ENCODE measurements around the gene MMP20.

MMP20 gene

GRCh38 chr11:102592634-102593581, 32.2 kb downstream of the MMP20 start:
- in situ Hi-C loops (cut with MboI; ENCODE audit: low sequenced_read_pairs) = no loop called here

GRCh38 chr11:102592131-102592530, 33.0 kb downstream of the MMP20 start:
- in situ Hi-C loops (cut with MboI; ENCODE audit: low sequenced_read_pairs) = no loop called here

DNA sequence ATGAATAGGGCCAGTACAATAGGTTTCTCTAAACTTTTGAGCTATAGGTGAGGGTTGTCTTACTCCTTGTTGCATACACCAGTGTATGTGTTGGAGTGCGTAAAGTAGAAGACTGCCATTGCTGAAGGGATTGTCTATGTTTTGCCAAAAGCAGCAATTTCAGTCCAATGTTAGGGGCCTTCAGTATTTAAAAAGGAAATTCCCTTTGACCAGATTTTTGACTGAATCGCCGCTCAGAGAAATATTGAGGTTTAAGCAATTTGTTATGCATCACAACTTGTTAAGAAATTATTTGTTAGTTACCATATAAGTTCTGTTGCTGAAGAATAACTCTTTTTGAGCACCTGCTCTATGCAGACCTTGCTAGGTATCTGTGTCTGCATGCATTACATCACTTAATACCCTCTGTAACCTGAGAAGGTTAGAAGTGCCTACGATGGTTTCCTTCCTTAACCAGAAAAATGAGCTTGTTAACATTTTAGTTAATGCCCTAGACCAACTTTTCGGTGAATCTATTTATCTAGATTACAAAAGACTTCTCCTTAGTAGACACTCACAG, 33.9 kb downstream of the MMP20 start:
- in situ Hi-C loops (cut with MboI; ENCODE audit: low sequenced_read_pairs) = no loop called here

- in situ Hi-C loops (cut with MboI; ENCODE audit: low sequenced_read_pairs) = no loop called here
These were observed 34.7 kb downstream of the MMP20 start for GRCh38 chr11:102590276-102591049.

DNA sequence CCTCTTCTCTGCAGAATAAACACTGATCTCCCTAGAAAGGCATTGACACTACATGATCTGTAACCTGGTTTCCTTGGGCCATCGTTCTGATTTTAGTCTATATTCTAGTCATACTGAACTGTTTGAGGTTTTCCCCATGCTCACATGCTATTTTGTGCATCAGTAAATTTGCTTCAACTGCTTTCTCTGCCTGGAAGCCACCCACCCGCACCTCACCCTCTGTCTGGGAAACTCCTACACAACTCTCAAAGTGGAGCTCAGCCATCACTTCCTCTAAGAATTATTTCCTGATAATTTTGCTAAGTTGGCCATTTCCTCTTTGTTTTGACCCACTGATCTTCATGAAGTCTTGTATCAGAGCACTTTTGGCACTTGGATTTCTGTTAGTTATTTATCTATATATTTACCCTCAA, 36.1 kb downstream of the MMP20 start:
- in situ Hi-C loops (cut with MboI; ENCODE audit: low sequenced_read_pairs) = no loop called here

DNA sequence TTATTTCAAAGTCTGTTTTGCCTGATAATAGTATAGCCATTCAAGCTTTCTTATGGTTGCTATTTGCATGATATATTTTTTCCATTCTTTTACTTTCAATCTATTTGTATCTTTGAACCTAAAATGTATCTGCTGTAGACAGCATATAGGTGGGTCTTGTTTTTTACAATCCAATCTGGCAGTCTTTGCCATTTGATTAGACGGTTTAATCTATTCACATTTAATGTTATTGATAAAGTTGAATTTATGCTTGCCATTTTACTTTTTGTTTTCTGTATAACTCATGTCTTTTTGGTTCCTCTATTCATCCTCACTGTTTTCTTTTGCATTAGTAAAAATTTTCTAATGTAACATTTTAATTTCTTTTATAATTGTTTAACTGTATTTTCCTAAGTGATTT, 37.4 kb downstream of the MMP20 start:
- in situ Hi-C loops (cut with MboI; ENCODE audit: low sequenced_read_pairs) = no loop called here

DNA sequence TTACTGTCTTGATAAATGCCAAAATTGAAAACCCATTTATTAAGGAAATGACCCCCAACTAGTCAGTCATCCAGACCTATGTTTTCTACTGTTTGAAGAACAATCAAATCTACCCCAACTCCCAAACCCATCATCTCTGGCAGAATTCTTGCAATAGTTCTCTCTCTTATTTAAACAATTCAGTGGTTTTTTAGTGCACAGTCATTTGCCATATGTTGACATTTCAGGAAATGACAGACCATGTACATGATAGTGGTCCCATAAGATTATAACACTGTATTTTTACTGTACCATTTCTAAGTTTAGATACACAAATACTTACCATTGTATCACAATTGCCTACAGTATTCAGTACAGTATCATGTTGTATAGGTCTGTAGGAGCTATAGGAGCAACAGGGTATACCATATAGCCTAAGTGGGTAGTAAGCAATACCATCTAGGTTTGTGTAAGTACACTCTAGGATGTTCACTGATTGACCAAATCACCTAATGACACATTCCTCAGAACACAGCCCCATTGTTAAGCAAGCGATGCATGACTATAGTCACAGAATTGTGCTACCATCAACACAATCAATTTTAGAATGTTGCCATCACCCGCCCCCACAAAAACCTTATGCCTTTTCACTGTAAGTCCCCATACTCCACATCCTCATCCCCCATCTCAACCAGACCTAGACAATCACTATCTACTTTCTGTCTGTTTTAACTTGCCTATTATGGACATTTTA, 41.8 kb downstream of the MMP20 start:
- in situ Hi-C loops (cut with MboI; ENCODE audit: low sequenced_read_pairs) = no loop called here

DNA sequence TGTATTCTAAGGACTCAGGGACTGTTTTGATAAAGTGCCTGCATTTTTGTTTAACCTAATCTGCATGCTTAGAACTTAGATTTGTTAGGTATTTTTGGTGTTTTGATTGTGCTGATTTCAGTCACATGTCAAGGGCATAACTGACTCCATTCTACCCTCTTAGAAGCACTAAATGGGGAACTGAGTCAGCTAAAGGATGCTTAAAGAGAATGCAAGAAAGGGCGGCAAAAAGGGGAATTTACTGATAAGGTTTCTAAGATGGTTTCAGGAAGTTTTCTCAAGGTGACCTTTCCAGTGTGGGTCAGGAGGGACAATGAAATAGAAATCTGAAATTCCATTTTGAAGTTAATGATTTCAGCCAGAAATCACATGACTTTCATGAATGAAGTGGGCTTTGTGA, 43.0 kb downstream of the MMP20 start:
- in situ Hi-C loops (cut with MboI; ENCODE audit: low sequenced_read_pairs) = no loop called here

DNA sequence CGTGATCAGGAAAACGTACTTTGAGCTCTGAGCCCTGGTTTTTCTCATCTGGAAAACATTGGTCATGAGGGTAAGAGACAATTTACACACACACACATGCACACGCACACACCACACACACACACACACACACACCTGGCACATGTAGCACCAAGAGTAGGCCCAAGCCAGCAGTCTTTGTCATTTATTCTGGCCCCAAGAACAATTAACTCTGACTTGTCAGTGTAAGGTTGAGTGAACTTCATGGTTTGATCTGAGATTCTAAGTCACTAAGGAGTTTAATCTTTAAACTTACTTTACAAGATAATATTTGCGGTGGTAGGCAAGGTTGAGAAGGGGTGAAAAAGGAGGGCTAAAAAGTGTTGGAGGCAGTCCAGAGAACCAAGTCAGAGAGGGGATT, 44.1 kb downstream of the MMP20 start:
- in situ Hi-C loops (cut with MboI; ENCODE audit: low sequenced_read_pairs) = no loop called here

GRCh38 chr11:102580185-102580951, 44.8 kb downstream of the MMP20 start:
- in situ Hi-C loops (cut with MboI; ENCODE audit: low sequenced_read_pairs) = no loop called here

DNA sequence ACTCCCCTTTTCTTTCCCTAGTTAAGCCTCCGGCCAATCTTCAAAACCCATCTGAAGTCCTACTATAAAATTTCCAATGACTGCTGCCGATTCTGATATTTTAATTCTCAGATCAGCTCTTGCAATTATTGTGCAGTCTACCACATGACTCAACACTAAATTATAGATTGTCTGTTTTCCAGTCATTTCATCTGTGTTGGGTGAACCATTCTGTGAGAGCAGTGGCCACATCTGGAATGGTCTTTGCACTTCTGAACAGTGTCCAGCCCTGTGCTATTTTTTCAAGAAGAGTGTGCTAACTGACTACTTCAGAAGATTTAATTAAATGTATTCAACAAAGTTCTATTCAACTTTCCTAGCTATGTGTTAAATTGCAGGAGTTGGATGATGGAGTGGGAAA, 47.4 kb downstream of the MMP20 start:
- in situ Hi-C loops (cut with MboI; ENCODE audit: low sequenced_read_pairs) = no loop called here

- in situ Hi-C loops (cut with MboI; ENCODE audit: low sequenced_read_pairs) = no loop called here
These were observed 48.0 kb downstream of the MMP20 start for GRCh38 chr11:102577182-102577581.

DNA sequence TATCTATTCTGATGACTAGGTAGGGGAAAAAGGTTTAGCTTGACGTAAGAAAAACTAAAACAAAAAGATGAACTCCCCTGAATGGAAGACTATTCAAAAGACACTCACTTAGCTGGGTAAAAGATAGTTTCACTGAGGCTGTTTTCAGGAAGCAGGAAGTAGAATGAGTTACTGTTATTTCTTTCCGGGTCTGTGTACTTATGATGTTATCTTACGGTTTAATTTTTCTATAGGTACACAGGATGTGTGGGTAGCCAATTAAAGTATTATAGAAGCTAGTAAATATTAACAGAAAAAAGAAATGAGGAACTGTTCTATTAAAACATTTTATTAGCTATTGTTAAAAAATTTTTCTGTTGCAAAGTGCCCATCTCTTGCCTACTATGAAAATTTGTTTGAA, 48.8 kb downstream of the MMP20 start:
- in situ Hi-C loops (cut with MboI; ENCODE audit: low sequenced_read_pairs) = no loop called here

DNA sequence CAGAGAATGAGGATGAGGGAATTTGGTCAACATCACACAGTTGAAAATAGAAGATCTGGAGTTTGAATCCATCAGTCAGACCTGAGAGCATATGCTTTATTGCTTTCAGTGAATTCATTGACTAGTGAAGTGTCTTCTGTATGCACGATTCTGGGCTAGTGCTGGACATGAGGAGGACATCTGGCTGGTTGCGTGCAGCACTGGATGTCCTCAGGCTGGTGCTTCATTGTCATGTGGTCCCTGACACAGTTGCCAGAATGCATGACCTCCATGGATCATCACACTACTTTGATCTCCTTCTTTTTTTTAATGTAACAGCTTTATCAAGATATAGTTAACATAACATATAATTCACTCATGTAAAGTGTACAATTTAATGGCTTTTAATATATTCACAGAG, 50.1 kb downstream of the MMP20 start:
- in situ Hi-C loops (cut with MboI; ENCODE audit: low sequenced_read_pairs) = no loop called here

DNA sequence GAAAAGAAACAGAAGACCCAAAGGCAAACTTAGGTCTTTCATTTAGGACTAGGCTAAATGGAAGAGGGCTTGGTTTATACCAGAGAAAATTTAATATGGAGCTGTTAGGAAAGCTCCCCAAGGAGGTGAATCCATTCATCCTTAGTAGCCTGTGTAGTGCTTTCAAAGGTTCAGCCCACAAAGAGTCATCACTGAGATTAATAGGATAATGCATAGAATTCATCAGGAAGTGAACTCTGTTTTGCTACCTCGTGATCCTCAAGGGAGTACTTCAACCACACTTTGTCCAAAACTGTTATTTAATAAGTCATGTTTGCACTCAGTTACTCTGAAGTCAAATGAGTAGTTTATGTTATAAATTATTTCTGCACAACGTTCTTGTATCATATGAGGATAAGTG, 51.3 kb downstream of the MMP20 start:
- in situ Hi-C loops (cut with MboI; ENCODE audit: low sequenced_read_pairs) = no loop called here

GRCh38 chr11:102572554-102573220, 52.4 kb downstream of the MMP20 start:
- in situ Hi-C loops (cut with MboI; ENCODE audit: low sequenced_read_pairs) = no loop called here

DNA sequence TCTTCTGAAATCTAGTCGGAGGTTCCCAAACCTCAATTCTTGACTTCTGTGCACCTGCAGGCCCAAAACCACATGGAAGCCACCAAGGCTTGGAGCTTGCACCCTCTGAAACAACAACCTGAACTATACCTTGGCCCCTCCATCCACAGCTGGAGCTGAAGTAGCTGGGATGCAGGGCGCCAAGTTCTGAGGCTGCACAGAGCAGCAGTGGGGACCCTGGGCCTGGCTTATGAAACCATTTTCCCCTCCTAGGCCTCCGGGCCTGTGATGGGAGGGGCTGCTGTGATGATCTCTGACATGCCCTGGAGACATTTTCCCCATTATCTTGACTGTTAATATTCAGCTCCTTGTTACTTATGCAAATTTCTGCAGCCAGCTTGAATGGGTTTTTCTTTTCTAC, 56.3 kb downstream of the MMP20 start:
- in situ Hi-C loops (cut with MboI; ENCODE audit: low sequenced_read_pairs) = no loop called here

GRCh38 chr11:102566112-102566511, 59.0 kb downstream of the MMP20 start:
- in situ Hi-C loops (cut with MboI; ENCODE audit: low sequenced_read_pairs) = no loop called here

DNA sequence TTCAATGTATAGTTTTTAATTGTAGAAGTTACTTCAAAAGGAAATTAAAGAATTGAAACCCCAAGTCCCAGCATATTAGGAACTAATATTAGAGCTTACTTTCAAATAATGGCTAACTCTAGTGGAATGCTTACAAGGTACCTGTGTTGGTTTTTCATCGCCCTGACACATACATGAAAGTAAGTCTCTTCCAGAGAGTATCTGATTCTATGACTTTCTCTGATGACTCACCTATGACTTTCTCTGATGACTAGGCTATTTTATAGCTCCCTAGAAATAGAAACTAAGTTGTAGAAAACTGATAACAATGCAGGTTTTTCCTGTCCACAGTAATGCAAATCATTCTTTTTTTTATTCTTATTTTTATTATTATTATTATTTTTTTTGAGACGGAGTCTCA, 61.0 kb downstream of the MMP20 start:
- in situ Hi-C loops (cut with MboI; ENCODE audit: low sequenced_read_pairs) = no loop called here

GRCh38 chr11:102561636-102562035, 63.5 kb downstream of the MMP20 start:
- in situ Hi-C loops (cut with MboI; ENCODE audit: low sequenced_read_pairs) = no loop called here
